Vagina (tissue), 2 donors: Measurements from ENCODE around the gene RAPGEF3. TPM values are rescaled to one million over a fixed set of nuclear protein-coding genes. Genes with fewer than 3 reads are reported as not detected.

Experiments
- DNase-seq, 2 donors: peaks; one replicate each; pipeline ENCODE4 v3.0.0-alpha.2; 2017; ENCODE audit errors: extremely low spot score in 2 of 2
- H3K27ac ChIP-seq: fragments of 200-600 bp; sonication (generic); one replicate; pipeline ENCODE4 v1.5.1; 2019
- H3K27me3 ChIP-seq: fragments of 200-600 bp; sonication (generic); one replicate; pipeline ENCODE4 v1.5.1; 2019
- H3K36me3 ChIP-seq, 2 donors: fragments of 200-600 bp; sonication (generic); one replicate each; pipeline ENCODE4 v1.5.1; 2017 to 2019
- H3K4me1 ChIP-seq: fragments of 200-600 bp; sonication (generic); one replicate; pipeline ENCODE4 v1.5.1; 2019
- H3K4me3 ChIP-seq, 2 donors: fragments of 200-600 bp; sonication (generic); 1 replicate in 1 of 2; 2 replicates in 1 of 2; pipeline ENCODE4 v1.5.1; 2016 to 2019
- H3K9me3 ChIP-seq: fragments of 200-600 bp; sonication (generic); one replicate; pipeline ENCODE4 v1.5.1; 2019
- POLR2A ChIP-seq, 2 donors: fragments of 450-650 bp; IDR thresholded peaks; one replicate each; pipeline ENCODE4 v1.6.1; 2017; ENCODE audit warnings: antibody characterized with exemption in 2 of 2, mild to moderate bottlenecking in 2 of 2, moderate library complexity in 2 of 2
- POLR2AphosphoS5 ChIP-seq, 2 donors: sonication (generic); formaldehyde crosslinking; IDR thresholded peaks; one replicate each; pipeline ENCODE4 v1.9.0; 2017; ENCODE audit warnings: antibody characterized with exemption in 2 of 2, mild to moderate bottlenecking in 2 of 2, low read depth in 1 of 2; ENCODE audit not compliant: insufficient read depth in 1 of 2
- intact Hi-C: fragments of 100-400 bp; cut with DNase I; formaldehyde crosslinking; loops from one replicate; pipeline ENCODE4 v1.15.1; 2023
- total RNA-seq: library from RNA; depleted of rRNA; stranded (reverse); fragments of >200 nt; gene quantifications from one replicate; pipeline ENCODE4 v1.2.3, GENCODE V29; 2016
- TF ChIP-seq, protein P1 (sequence below), 3 experiments: fragments of 450-650 bp in 2 of 3; fragments of 200-600 bp in 1 of 3; sonication (generic) in 1 of 3; IDR thresholded peaks; one replicate each; pipeline ENCODE4 v1.5.1; 2017 to 2019; ENCODE audit warnings: antibody characterized with exemption in 3 of 3, mild to moderate bottlenecking in 2 of 3, moderate library complexity in 2 of 3

Gene RAPGEF3
- total RNA-seq, 1 donor from 2014 or later, result 52.3 TPM

GRCh38 chr12:47752552-47752951 lies 6.1 kb downstream of the RAPGEF3 start:
- TF ChIP-seq POLR2AphosphoS5 (IDR thresholded peaks at IDR 0.05; ENCODE audit: insufficient read depth in 1 of 2, low read depth in 1 of 2) (peak in 1 of 2 donors; percentile 59), POLR2A (IDR thresholded peaks at IDR 0.05) (no peak)
- TF ChIP-seq, protein P1, sequence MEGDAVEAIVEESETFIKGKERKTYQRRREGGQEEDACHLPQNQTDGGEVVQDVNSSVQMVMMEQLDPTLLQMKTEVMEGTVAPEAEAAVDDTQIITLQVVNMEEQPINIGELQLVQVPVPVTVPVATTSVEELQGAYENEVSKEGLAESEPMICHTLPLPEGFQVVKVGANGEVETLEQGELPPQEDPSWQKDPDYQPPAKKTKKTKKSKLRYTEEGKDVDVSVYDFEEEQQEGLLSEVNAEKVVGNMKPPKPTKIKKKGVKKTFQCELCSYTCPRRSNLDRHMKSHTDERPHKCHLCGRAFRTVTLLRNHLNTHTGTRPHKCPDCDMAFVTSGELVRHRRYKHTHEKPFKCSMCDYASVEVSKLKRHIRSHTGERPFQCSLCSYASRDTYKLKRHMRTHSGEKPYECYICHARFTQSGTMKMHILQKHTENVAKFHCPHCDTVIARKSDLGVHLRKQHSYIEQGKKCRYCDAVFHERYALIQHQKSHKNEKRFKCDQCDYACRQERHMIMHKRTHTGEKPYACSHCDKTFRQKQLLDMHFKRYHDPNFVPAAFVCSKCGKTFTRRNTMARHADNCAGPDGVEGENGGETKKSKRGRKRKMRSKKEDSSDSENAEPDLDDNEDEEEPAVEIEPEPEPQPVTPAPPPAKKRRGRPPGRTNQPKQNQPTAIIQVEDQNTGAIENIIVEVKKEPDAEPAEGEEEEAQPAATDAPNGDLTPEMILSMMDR (IDR thresholded peaks at IDR 0.05), result no peak
- Histone ChIP-seq H3K36me3 (peaks cover 0 to 8% of the 10 kb centered on the region in 2 donors), H3K27me3 (no peaks in the 10 kb centered on the region), H3K4me1 (peaks cover 59% of the 10 kb centered on the region), H3K9me3 (no peaks in the 10 kb centered on the region), H3K27ac (peak overlapping the region; percentile 66), H3K4me3 (no peak overlapping the region)
- no peak for DNase-seq
- intact Hi-C loops, result no loop called here

- DNase-seq, result no peak
- Histone ChIP-seq H3K4me3 (no peak overlapping the region), H3K4me1 (peaks cover 55% of the 10 kb centered on the region), H3K9me3 (no peaks in the 10 kb centered on the region), H3K27ac (peak overlapping the region; percentile 66), H3K27me3 (no peaks in the 10 kb centered on the region), H3K36me3 (peaks cover 0 to 8% of the 10 kb centered on the region in 2 donors)
- TF ChIP-seq POLR2AphosphoS5 (IDR thresholded peaks at IDR 0.05; ENCODE audit: insufficient read depth in 1 of 2, low read depth in 1 of 2), result no peak
- no peak for TF ChIP-seq POLR2A (IDR thresholded peaks at IDR 0.05)
- TF ChIP-seq, protein P1 (IDR thresholded peaks at IDR 0.05), result no peak
- intact Hi-C loops, result no loop called here
Observed at GRCh38 chr12:47752121-47752520, 6.6 kb downstream of the RAPGEF3 start.

GRCh38 chr12:47751561-47751960 lies 7.1 kb downstream of the RAPGEF3 start:
- peaks cover 0 to 8% of the 10 kb centered on the region in 2 donors for H3K36me3 ChIP-seq
- intact Hi-C loops, result no loop called here
- no peaks in the 10 kb centered on the region for H3K27me3 ChIP-seq
- H3K4me3 ChIP-seq, result no peak overlapping the region
- no peak for DNase-seq
- H3K27ac ChIP-seq, result peak overlapping the region; percentile 66
- H3K9me3 ChIP-seq, result no peaks in the 10 kb centered on the region
- TF ChIP-seq POLR2A (IDR thresholded peaks at IDR 0.05), result no peak
- TF ChIP-seq, protein P1 (IDR thresholded peaks at IDR 0.05), result no peak
- TF ChIP-seq POLR2AphosphoS5 (IDR thresholded peaks at IDR 0.05; ENCODE audit: insufficient read depth in 1 of 2, low read depth in 1 of 2), result no peak
- H3K4me1 ChIP-seq, result peaks cover 53% of the 10 kb centered on the region

- TF ChIP-seq, protein P1 (IDR thresholded peaks at IDR 0.05), result no peak
- TF ChIP-seq POLR2A (IDR thresholded peaks at IDR 0.05) (no peak), POLR2AphosphoS5 (IDR thresholded peaks at IDR 0.05; ENCODE audit: insufficient read depth in 1 of 2, low read depth in 1 of 2) (no peak)
- H3K27me3 ChIP-seq, result no peaks in the 10 kb centered on the region
- H3K4me3 ChIP-seq, result no peak overlapping the region
- no peak for DNase-seq
- peaks cover 49% of the 10 kb centered on the region for H3K4me1 ChIP-seq
- peak overlapping the region; percentile 66 for H3K27ac ChIP-seq
- H3K9me3 ChIP-seq, result no peaks in the 10 kb centered on the region
- intact Hi-C loops, result no loop called here
- H3K36me3 ChIP-seq, result peaks cover 0 to 8% of the 10 kb centered on the region in 2 donors
Observed at GRCh38 chr12:47750916-47751470, 7.7 kb downstream of the RAPGEF3 start.

- TF ChIP-seq, protein P1 (IDR thresholded peaks at IDR 0.05), result no peak
- TF ChIP-seq POLR2AphosphoS5 (IDR thresholded peaks at IDR 0.05; ENCODE audit: insufficient read depth in 1 of 2, low read depth in 1 of 2) (no peak), POLR2A (IDR thresholded peaks at IDR 0.05) (no peak)
- Histone ChIP-seq H3K4me1 (peaks cover 42% of the 10 kb centered on the region), H3K36me3 (peaks cover 0 to 8% of the 10 kb centered on the region in 2 donors), H3K9me3 (no peaks in the 10 kb centered on the region), H3K4me3 (no peak overlapping the region), H3K27me3 (no peaks in the 10 kb centered on the region), H3K27ac (no peak overlapping the region)
- no peak for DNase-seq
- intact Hi-C loops, result no loop called here
Observed at GRCh38 chr12:47750229-47750798, 8.4 kb downstream of the RAPGEF3 start.
